H1 (cell line): ENCODE measurements around the gene SLC66A1. TPM values are rescaled to one million over a fixed set of nuclear protein-coding genes. Genes with fewer than 3 reads are reported as not detected.

ENCODE experiments used
- CHD2 ChIP-seq: IDR thresholded peaks from 2 replicates; pipeline ENCODE4 v1.6.1; 2012; ENCODE audit warnings: low read length, improper control_type of control experiment
- GTF2F1 ChIP-seq: IDR thresholded peaks from 2 replicates; pipeline ENCODE4 v1.6.1; 2012; ENCODE audit warnings: low read depth, low read length, improper control_type of control experiment, borderline replicate concordance
- JUN ChIP-seq: IDR thresholded peaks from 2 replicates; pipeline ENCODE4 v1.6.1; 2011; ENCODE audit warnings: low read depth, mild to moderate bottlenecking, improper control_type of control experiment, low read length
- KDM1A ChIP-seq: fragments of 200-600, 300-600 bp; sonication (generic); IDR thresholded peaks from 2 replicates; pipeline ENCODE4 v1.7.1; 2016; ENCODE audit warnings: mild to moderate bottlenecking, low read length, borderline replicate concordance
- POLR2AphosphoS5 ChIP-seq: IDR thresholded peaks from 2 replicates; pipeline ENCODE4 v1.6.1; 2011; ENCODE audit warnings: low read depth, low read length
- RBBP5 ChIP-seq: IDR thresholded peaks from 2 replicates; pipeline ENCODE4 v1.7.1; 2012; ENCODE audit warnings: low read depth, mild to moderate bottlenecking, inconsistent platforms, low read length, moderate library complexity, borderline replicate concordance
- SAP30 ChIP-seq: fragments of 300-600 bp; sonication (generic); IDR thresholded peaks from 2 replicates; pipeline ENCODE4 v1.7.1; 2012; ENCODE audit warnings: low read length, moderate library complexity, mild to moderate bottlenecking, inconsistent platforms; ENCODE audit not compliant: insufficient read depth, insufficient replicate concordance
- SIRT6 ChIP-seq: IDR thresholded peaks from one replicate; pipeline ENCODE4 v1.7.1; 2012; ENCODE audit warnings: low read length, inconsistent platforms
- SIX5 ChIP-seq: IDR thresholded peaks from 2 replicates; pipeline ENCODE4 v1.6.1; 2011; ENCODE audit warnings: mild to moderate bottlenecking, low read depth, low read length
- SP4 ChIP-seq: IDR thresholded peaks from 2 replicates; pipeline ENCODE4 v1.6.1; 2012; ENCODE audit warnings: low read length, inconsistent platforms
- SUZ12 ChIP-seq: fragments of 200-600 bp; sonication (generic); IDR thresholded peaks from 2 replicates; pipeline ENCODE4 v1.6.1; 2012; ENCODE audit warnings: mild to moderate bottlenecking, inconsistent platforms, low read length, moderate library complexity, mixed read lengths
- TCF12 ChIP-seq: IDR thresholded peaks from 2 replicates; pipeline ENCODE4 v1.6.1; 2011; ENCODE audit warnings: low read depth, mild to moderate bottlenecking, low read length
- TEAD4 ChIP-seq: IDR thresholded peaks from 2 replicates; pipeline ENCODE4 v1.6.1; 2012; ENCODE audit warnings: low read depth, low read length, inconsistent platforms, mixed read lengths
- YY1 ChIP-seq: IDR thresholded peaks from 2 replicates; pipeline ENCODE4 v1.6.1; 2011; ENCODE audit warnings: low read depth, mild to moderate bottlenecking, low read length
- polyA plus RNA-seq, 7 experiments: library from polyadenylated mRNA; depleted of rRNA in 3 of 7; stranded (reverse) in 5 of 7; unstranded in 2 of 7; fragments of >200 nt in 5 of 7; fragments of 200-250 nt in 2 of 7; gene quantifications; 1 replicate in 5 of 7; 2 replicates in 1 of 7; 4 replicates in 1 of 7; pipeline versions ENCODE4 v1.2.1 to v1.2.3, GENCODE V29; 2011 to 2013; ENCODE audit warnings: missing spikeins in 2 of 7, mixed read lengths in 2 of 7
- total RNA-seq: library from RNA; stranded (reverse); fragmentation: NEBNext Ultra II Directional; extraction: Animal tissue kit (Norgen Biotek cat#: 25700); gene quantifications from 2 replicates; pipeline ENCODE4 v1.2.1, GENCODE V29; 2021

SLC66A1 gene
- total and polyA plus RNA-seq, 2 of the 8 experiments (the other 6 are each of a cell fraction or from before 2014, with no cell fraction given), result 16.8 to 27.9 TPM

DNA sequence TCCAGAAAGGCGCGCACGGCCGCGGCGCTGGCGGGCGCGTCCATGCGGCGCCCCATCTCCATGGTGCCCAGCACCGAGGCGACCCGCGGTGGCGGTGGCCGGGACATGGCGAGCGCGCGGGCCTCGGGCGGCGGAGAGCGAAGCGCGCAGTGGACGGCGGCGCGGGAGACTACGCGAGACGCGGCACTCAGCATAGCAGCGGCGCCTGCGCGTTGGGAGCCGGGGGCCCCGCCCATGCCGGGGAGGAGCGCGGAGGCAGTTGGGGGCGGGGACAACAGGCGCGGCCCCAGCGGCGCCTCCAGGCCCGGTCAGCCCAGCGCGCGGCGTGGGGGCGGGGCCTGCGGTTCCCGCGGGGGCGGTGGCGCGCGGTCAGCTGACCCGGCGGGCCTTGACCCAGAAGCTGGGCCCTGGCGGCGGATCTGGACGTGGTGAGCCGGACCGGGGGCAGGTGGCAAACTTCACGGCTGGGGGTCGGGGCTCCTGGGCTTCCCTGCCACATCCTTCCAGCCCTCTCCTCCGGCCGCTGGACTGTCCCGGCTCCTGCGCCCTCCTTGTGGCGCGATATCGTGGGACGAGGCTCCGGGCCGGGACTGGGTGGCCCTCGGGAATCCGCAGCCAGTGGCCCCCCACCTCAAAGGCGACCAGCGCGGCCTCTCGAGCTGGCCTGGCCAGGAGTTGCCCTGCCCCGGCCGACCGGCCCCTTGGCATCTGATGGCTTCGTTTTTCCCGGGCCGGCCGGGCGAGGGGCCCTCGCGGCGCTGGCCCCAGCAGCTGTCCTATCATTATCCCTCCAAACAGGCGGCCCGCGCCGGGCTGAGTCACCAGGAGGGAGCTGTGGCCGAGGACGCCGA, at the start of gene SLC66A1, which contains the start of gene AKR7A2 (continued):
- no peak for TF ChIP-seq RBBP5
- TF ChIP-seq CHD2, result peak; percentile 72; the same call in 1 of the 2 replicates
- no peak for TF ChIP-seq SIX5
- no peak for TF ChIP-seq SIRT6
- TF ChIP-seq GTF2F1, result no peak
- TF ChIP-seq TCF12, result no peak
- TF ChIP-seq SAP30, result no peak
- no peak for TF ChIP-seq JUN
- TF ChIP-seq POLR2AphosphoS5, result peak; percentile 70; the same call in 1 of the 2 replicates
- TF ChIP-seq TEAD4, result peak; percentile 58; the same call in 1 of the 2 replicates
- no peak for TF ChIP-seq KDM1A
- no peak for TF ChIP-seq YY1
- TF ChIP-seq SUZ12, result no peak
- no peak for TF ChIP-seq SP4
